HEK293 (cell line): Measurements from ENCODE around the gene SLC16A5.
"Not testable (repeated sequence)": the region's sequence is repeated elsewhere in the genome, so short reads cannot be mapped to it uniquely, and the experiment has no call there.

ENCODE experiments used
- CTCF ChIA-PET: fragments of 350-600 bp; formaldehyde crosslinking; extraction: SDS; loops from one replicate; lab custom pipeline; 2021; ENCODE audit warnings: antibody characterized with exemption; lab: Yijun Ruan, JAX
- POLR2A ChIA-PET: fragments of 300-600 bp; formaldehyde crosslinking; extraction: SDS; loops from one replicate; lab custom pipeline; 2020; ENCODE audit warnings: antibody characterized with exemption, inconsistent platforms; lab: Yijun Ruan, JAX
- H3K27ac ChIP-seq: fragments of 200-500 bp; sonication (Bioruptor generic); 2 replicates; pipeline ENCODE4 v1.5.1; 2014; ENCODE audit warnings: low read depth, low read length, control low read depth, inconsistent platforms; ENCODE audit errors: extremely low read depth
- H3K36me3 ChIP-seq, 2 experiments: fragments of 200-500 bp in 1 of 2; sonication (Bioruptor generic) in 1 of 2; 1 replicate in 1 of 2; 2 replicates in 1 of 2; pipeline ENCODE4 v1.5.1; 2014 to 2017; ENCODE audit warnings: inconsistent platforms in 2 of 2, low read length in 2 of 2; ENCODE audit not compliant: control insufficient read depth in 2 of 2, insufficient read depth in 1 of 2
- H3K4me1 ChIP-seq: fragments of 200-500 bp; sonication (Bioruptor generic); 2 replicates; pipeline ENCODE4 v1.5.1; 2014; ENCODE audit warnings: mild to moderate bottlenecking, low read length, inconsistent platforms; ENCODE audit not compliant: control insufficient read depth, insufficient read depth
- H3K4me3 ChIP-seq: 2 replicates; pipeline ENCODE4 v1.5.1; 2011; ENCODE audit warnings: low read depth, mild to moderate bottlenecking, control low read depth, low read length, moderate library complexity
- H3K9me3 ChIP-seq: fragments of 200-500 bp; sonication (Bioruptor generic); 2 replicates; pipeline ENCODE4 v1.5.1; 2014; ENCODE audit warnings: low read depth, low read length, inconsistent platforms; ENCODE audit not compliant: control insufficient read depth, insufficient read depth
- HOXD13 ChIP-seq: sonication (generic); formaldehyde crosslinking; IDR thresholded peaks from 2 replicates; pipeline ENCODE4 v1.8.0; 2022; ENCODE audit warnings: missing genetic modification reagents, borderline replicate concordance
- WT1 ChIP-seq: fragments of 450-650 bp; formaldehyde crosslinking; IDR thresholded peaks from 2 replicates; pipeline ENCODE4 v1.5.1; 2016; ENCODE audit warnings: missing biosample characterization, missing genetic modification characterization
- ZBTB1 ChIP-seq: fragments of 450-650 bp; formaldehyde crosslinking; IDR thresholded peaks from 2 replicates; pipeline ENCODE4 v1.5.1; 2016; ENCODE audit warnings: missing biosample characterization, missing genetic modification characterization
- ZBTB17 ChIP-seq: fragments of 450-650 bp; formaldehyde crosslinking; IDR thresholded peaks from 2 replicates; pipeline ENCODE4 v1.5.1; 2016; ENCODE audit warnings: missing biosample characterization, missing genetic modification characterization
- ZNF121 ChIP-seq: fragments of 450-650 bp; formaldehyde crosslinking; IDR thresholded peaks from 2 replicates; pipeline ENCODE4 v1.5.1; 2016; ENCODE audit warnings: missing biosample characterization, missing genetic modification characterization
- ZNF335 ChIP-seq: fragments of 450-650 bp; formaldehyde crosslinking; conservative IDR thresholded peaks from 2 replicates; pipeline ENCODE4 v1.5.1; 2016; ENCODE audit warnings: missing biosample characterization, missing genetic modification characterization
- ZNF341 ChIP-seq: fragments of 450-650 bp; formaldehyde crosslinking; IDR thresholded peaks from 2 replicates; pipeline ENCODE4; 2016; ENCODE audit warnings: low read depth, missing biosample characterization, missing genetic modification characterization
- ZNF366 ChIP-seq: fragments of 450-650 bp; formaldehyde crosslinking; conservative IDR thresholded peaks from 2 replicates; pipeline ENCODE4 v1.5.1; 2016; ENCODE audit warnings: missing biosample characterization, missing genetic modification characterization
- ZNF416 ChIP-seq: fragments of 450-650 bp; formaldehyde crosslinking; IDR thresholded peaks from 2 replicates; pipeline ENCODE4 v1.5.1; 2016; ENCODE audit warnings: missing biosample characterization, missing genetic modification characterization
- ZNF664 ChIP-seq: fragments of 450-650 bp; formaldehyde crosslinking; IDR thresholded peaks from 2 replicates; pipeline ENCODE4 v1.5.1; 2016; ENCODE audit warnings: missing biosample characterization, missing genetic modification characterization
- TF ChIP-seq, protein P1 (sequence below): fragments of 450-650 bp; formaldehyde crosslinking; IDR thresholded peaks from 2 replicates; pipeline ENCODE4 v1.5.1; 2016; ENCODE audit warnings: missing biosample characterization, missing genetic modification characterization

Gene SLC16A5

DNA sequence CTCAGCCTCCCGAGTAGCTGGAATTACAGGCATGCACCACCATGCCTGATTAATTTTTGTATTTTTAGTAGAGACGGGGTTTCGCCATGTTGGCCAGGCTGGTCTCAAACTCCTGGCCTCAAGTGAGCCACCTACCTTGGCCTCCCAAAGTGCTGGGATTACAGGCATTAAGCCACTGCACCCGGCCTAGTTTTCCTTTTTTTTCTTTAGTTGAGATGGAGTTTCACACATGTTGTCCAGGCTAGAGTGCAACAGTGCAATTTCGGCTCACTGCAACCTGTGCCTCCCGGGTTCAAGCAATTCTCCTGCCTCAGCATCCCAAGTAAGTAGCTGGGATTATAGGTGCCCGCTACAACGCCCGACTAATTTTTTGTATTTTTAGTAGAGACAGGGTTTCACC lies 50.0 kb downstream of the SLC16A5 start:
- CTCF ChIA-PET, result interaction anchor here (0.7 to 1.3 kb wide), 3 partner anchors 9 to 33 kb away, joined by 3 to 13 read pairs (median 6); no protein-coding TSS in a partner anchor
- peaks cover 69 to 73% of the 10 kb centered on the region in 2 experiments for H3K36me3 ChIP-seq
- TF ChIP-seq ZNF335 (tag by site-specific recombination) (peak; percentile 70), ZNF664 (tag by site-specific recombination) (peak; percentile 91)
- TF ChIP-seq, all 188 proteins: peak for 2; not testable (repeated sequence) for 186
- H3K4me3 ChIP-seq, H3K4me1 ChIP-seq, H3K9me3 ChIP-seq, H3K27ac ChIP-seq: not testable (repeated sequence)
- POLR2A ChIA-PET, result interaction anchor here (0.6 to 1.3 kb wide), 3 partner anchors 17 to 386 kb away, joined by 3 to 4 read pairs (median 4); no protein-coding TSS in a partner anchor

DNA sequence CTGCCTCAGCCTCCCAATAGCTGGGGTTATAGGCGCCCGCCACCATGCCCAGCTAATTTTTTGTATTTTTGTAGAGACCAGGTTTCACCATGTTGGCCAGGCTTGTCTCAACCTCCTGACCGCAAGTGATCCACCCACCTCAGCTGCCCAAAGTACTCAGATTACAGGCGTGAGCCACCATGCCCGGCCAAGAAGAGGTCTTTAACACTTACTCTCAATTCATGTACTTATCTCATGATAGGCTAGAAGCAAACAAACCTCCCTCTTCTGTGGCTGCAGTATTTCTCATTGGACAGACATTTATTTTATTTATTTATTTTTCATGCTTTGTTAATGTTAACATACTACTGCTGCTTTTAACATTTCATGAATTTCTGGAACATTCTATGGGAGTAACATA lies 50.8 kb downstream of the SLC16A5 start:
- no peak overlapping the region for H3K4me3 ChIP-seq
- ChIA-PET CTCF (interaction anchor here (0.6 to 1.1 kb wide), 2 partner anchors 24 to 283 kb away, joined by 4 to 5 read pairs; no protein-coding TSS in a partner anchor), POLR2A (interaction anchor here (0.7 to 0.9 kb wide), 2 partner anchors 10 to 16 kb away, joined by 3 to 8 read pairs; partner anchors contain the start of gene JPT1)
- no peaks in the 10 kb centered on the region for H3K9me3 ChIP-seq
- TF ChIP-seq ZBTB1 (tag by site-specific recombination) (no peak), WT1 (tag by site-specific recombination) (peak; percentile 91), ZNF366 (tag by site-specific recombination) (no peak), HOXD13 (CRISPR knock-in tag) (no peak)
- no peaks in the 10 kb centered on the region for H3K4me1 ChIP-seq
- H3K27ac ChIP-seq, result no peak overlapping the region
- peaks cover 77 to 81% of the 10 kb centered on the region in 2 experiments for H3K36me3 ChIP-seq

GRCh38 chr17:75142236-75142971 lies 54.6 kb downstream of the SLC16A5 start:
- H3K4me3 ChIP-seq, result no peak overlapping the region
- no peaks in the 10 kb centered on the region for H3K4me1 ChIP-seq
- TF ChIP-seq ZNF121, result no peak
- H3K36me3 ChIP-seq, result peaks cover 93 to 95% of the 10 kb centered on the region in 2 experiments
- H3K27ac ChIP-seq, result no peak overlapping the region
- ChIA-PET CTCF (interaction anchor here (0.6 to 1.5 kb wide), 4 partner anchors 11 to 98 kb away, joined by 3 to 5 read pairs (median 4); partner anchors contain the start of gene NT5C), POLR2A (interaction anchor here (0.6 to 1.7 kb wide), 5 partner anchors 11 to 108 kb away, joined by 3 to 4 read pairs (median 3); no protein-coding TSS in a partner anchor)
- H3K9me3 ChIP-seq, result no peaks in the 10 kb centered on the region

- CTCF ChIA-PET, result interaction anchor here (0.6 to 2.5 kb wide), 8 partner anchors 14 to 277 kb away, joined by 3 to 18 read pairs (median 5); partner anchors contain the start of genes CDR2L and NT5C
- H3K27ac ChIP-seq, result no peak overlapping the region
- 0 out of 2 replicates have a peak, but pooled peaks have one; percentile 38 for TF ChIP-seq ZBTB17 (tag by site-specific recombination)
- no peak for TF ChIP-seq ZNF341
- TF ChIP-seq, protein P1, sequence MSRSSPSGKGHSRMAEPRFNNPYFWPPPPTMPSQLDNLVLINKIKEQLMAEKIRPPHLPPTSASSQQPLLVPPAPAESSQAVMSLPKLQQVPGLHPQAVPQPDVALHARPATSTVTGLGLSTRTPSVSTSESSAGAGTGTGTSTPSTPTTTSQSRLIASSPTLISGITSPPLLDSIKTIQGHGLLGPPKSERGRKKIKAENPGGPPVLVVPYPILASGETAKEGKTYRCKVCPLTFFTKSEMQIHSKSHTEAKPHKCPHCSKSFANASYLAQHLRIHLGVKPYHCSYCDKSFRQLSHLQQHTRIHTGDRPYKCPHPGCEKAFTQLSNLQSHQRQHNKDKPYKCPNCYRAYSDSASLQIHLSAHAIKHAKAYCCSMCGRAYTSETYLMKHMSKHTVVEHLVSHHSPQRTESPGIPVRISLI, result 0 out of 2 replicates have a peak, but pooled peaks have one; percentile 25
- no peak for TF ChIP-seq ZNF416
- TF ChIP-seq, all 188 proteins: peak for 2
- Histone ChIP-seq H3K4me3 (no peak overlapping the region), H3K9me3 (no peaks in the 10 kb centered on the region), H3K36me3 (peaks cover 84 to 86% of the 10 kb centered on the region in 2 experiments), H3K4me1 (no peaks in the 10 kb centered on the region)
- POLR2A ChIA-PET, result interaction anchor here (0.9 to 3.7 kb wide), 3 partner anchors 10 to 60 kb away, joined by 4 to 27 read pairs (median 6); partner anchors contain the start of genes JPT1, NT5C and NUP85
Observed at GRCh38 chr17:75144816-75145512, 57.2 kb downstream of the SLC16A5 start.
